NCI-H2029 (cell line): Measurements from ENCODE around the gene ACY1.
"Not testable (repeated sequence)": the region's sequence is repeated elsewhere in the genome, so short reads cannot be mapped to it uniquely, and the experiment has no call there.

Experiments
- DNase-seq: peaks from one replicate; lab custom pipeline; 2025; lab: John Stamatoyannopoulos, UW

The ACY1 gene

GRCh38 chr3:52024765-52025452 lies 41.6 kb downstream of the ACY1 start:
- DNase-seq = no peak

GRCh38 chr3:52025453-52025852 lies 42.1 kb downstream of the ACY1 start:
- no peak for DNase-seq

DNA sequence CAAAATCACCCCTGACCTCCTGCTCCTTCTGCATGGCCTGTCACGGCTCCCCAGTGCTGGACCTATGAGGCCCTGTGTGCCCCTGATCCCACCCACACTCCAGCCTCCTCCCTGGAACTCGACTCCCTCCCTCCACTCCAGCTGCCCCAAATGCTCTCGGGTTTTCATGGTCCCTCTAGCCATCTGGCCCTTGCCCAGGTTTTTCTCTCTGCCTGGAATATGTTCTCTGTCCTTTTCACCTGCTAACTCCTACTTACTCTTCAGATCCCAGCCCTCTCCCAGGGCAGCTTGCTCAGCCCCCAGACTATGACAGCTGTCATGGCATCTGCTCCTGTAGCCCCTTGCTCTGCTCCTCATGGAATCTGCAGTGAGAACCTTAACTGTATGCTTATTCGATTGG lies 42.7 kb downstream of the ACY1 start:
- DNase-seq = no peak

DNA sequence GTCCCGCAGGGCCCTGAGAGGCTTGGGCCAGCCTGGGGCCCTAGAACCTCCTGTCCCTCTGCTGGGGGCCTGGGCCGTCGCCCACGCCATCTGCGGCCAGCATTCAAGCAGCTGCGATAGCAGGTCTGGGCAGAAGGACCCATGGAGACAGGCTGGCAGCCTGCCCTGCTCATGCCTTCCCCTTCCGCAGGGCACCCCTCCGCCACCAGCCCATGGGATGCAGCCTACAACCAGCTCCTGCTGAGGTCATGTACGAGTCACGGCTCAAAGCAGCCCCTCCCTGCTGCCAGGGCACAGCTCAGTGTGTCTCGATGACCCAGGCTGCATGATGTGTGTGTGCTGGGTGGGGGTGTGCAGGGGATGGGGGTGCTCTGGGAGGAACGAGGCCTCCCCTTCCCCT lies 45.2 kb downstream of the ACY1 start:
- DNase-seq = no peak

DNA sequence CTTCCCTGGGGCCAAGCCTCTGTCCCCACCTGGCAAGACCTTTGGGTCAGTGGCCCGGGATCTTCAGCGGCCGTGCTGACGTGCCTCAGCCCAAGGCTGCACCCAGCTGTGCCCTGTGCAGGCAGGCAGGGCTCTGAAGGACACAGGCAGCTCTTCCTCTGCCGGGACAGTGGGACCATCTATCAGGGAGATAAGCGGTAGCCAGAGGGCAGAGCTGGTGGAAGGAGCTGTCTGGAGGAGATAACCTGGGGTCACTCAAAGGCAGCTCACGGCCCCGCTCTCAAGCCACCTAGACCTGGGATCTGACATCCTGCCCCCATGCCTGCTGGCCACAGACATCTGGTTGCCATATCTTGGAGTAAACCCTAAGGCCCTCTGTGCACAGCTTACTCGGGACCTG lies 45.7 kb downstream of the ACY1 start:
- no peak for DNase-seq

GRCh38 chr3:52029535-52029934 lies 46.2 kb downstream of the ACY1 start:
- DNase-seq = no peak

- no peak for DNase-seq
These were observed 47.5 kb downstream of the ACY1 start for GRCh38 chr3:52030714-52031310.

GRCh38 chr3:52031896-52032295 lies 48.6 kb downstream of the ACY1 start:
- DNase-seq = no peak

DNA sequence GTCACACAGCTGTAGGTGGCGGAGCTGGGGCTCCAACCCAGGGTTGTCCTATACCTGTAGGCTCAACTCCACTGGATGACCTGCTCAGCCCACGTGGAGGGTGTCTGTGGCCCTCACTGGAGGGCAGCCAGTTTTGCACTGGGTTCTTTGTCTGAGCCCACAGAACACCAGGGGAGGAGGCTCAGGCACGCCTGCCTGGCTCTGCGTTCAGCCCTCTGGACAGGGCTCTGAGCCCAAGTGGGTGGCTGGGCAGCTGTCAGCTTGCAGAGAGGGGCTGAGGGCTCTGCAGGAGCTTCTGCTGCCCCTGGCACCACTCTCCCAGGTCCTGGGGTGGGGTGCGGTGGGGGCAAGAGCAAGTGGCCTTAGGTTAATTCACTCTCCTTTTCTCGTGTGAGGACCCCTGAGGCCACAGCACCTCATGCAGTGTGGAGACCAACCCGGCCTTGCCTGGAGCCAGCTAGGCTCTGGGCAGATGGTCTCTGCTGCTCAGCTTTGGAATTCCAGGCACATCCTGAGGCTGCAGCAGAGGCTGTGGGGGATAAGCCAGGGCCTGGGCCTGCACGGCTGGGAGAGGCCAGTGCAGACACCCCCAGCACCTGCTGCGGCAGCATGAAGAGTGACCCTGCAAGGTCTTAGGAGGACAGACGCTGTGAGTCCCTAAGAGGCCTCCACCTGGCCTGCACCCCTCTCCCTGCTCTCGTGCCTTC lies 49.5 kb downstream of the ACY1 start:
- no peak for DNase-seq

- DNase-seq = not testable (repeated sequence)
These were observed 50.4 kb downstream of the ACY1 start for GRCh38 chr3:52033748-52034147.

DNA sequence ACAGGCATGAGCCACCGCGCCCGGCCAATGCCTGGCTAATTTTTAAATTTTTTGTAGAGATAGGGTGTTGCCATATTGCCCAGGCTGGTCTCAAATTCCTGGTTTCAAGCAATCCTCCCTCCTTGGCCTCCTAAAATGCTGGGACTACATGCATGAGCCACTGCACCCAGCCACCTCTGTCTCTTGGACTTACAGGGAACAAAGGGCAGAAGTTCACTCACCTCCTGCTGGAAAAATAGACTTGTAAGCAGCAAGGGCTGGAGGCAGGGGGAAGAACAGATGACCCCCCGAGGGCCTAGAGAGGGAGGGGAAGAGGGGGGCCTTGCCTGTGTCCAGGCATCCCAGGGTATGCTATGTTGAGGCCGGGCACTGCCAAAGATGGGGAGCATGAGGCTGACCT lies 50.9 kb downstream of the ACY1 start:
- no peak for DNase-seq

GRCh38 chr3:52034651-52035050 lies 51.3 kb downstream of the ACY1 start:
- no peak for DNase-seq

GRCh38 chr3:52036222-52036694 lies 52.9 kb downstream of the ACY1 start:
- no peak for DNase-seq

DNA sequence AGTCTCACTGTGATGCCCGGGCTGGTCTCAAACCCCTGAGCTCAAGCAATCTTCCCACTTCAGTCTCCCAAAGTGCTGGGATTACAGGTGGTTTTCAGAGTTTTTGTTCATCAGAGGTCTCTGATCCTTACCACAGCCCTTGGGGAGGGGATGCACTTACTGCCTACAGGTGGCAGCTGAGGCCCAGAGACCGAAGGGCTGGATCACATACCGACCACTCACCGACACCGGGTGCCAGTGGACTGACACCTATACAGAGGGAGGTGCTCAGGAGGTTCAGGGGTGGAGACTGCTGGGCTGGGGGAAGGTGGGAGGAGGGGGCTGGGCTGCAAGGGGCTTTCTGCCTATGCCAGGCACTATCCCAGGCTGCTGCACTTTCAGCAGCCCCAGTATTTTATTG lies 53.5 kb downstream of the ACY1 start:
- DNase-seq = no peak

DNA sequence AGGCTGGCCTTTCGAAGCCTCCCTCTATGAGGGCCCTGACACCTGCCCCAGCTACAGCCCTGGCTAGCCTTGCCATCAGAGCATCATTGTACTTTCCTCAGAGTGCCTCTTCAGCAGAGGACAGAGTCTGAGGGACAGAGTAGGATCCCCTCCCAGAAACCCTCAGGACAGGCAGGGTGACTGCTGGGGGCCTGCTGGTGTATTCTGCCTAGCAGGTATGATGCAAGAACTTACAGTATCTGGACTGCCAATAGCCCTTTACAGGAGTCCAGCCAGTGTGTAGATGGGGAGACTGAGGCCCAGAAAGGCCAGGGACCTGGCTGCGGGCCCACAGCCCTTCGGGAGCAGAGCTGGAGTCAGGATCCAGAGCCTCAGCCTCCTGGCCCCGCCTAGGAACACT lies 54.0 kb downstream of the ACY1 start:
- DNase-seq = no peak

- DNase-seq = no peak
These were observed 54.9 kb downstream of the ACY1 start for GRCh38 chr3:52038227-52038626.
